Stimulated activated CD4-positive, alpha-beta T cell treated with anti-CD3 and anti-CD28 coated beads, Interleukin-4, amount 100 ng/mL, for 48 hours (primary cell): ENCODE measurements around the gene POLH.
A peak's percentile ranks its signal among the peaks of the same experiment; 100 is the strongest.
"Not testable (repeated sequence)": the region's sequence is repeated elsewhere in the genome, so short reads cannot be mapped to it uniquely, and the experiment has no call there.

Experiments
- DNase-seq, 2 donors: peaks; one replicate each; pipeline ENCODE4 v3.0.0-alpha.2; 2020; ENCODE audit warnings: low read depth in 2 of 2

The POLH gene

DNA sequence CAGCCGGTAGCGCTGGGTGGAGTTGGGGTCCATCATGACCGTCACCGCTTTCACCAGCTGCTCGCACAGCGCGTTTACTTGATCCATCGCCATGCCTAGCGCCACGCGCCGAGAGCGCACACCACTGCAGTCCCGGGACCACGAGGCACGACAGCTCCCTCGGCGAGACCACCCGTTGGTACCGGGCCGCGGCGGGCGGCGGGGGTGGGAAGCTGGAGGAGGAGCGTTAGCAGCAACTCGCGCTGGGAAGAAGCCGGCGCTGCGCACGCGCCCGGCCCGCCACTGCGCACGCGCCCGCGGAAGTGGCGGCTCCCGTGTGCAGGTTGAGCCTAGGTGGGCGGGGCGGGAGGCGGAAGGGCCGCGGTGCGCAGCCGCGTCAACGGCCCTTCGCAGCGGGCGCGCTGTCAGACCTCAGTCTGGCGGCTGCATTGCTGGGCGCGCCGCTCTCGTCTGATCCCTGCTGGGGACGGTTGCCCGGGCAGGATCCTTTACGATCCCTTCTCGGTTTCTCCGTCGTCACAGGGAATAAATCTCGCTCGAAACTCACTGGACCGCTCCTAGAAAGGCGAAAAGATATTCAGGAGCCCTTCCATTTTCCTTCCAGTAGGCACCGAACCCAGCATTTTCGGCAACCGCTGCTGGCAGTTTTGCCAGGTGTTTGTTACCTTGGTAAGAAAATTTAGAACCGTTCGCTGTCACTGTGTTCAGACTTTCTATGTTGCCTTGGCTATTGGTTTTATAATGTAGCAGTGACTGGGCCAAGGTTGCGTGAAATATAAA, at the start of gene POLH, which contains the start of gene XPO5:
TSS of gene POLH (plus strand) at position 414 of the 780 bp plus-strand sequence. CDS start 6,135 bp downstream, outside the sequence.
TSS of gene XPO5 (minus strand) at position 267 of the 780 bp plus-strand sequence. CDS start at position 93, 174 bp downstream.
- DNase-seq: peak; percentile 84 to 89

DNA sequence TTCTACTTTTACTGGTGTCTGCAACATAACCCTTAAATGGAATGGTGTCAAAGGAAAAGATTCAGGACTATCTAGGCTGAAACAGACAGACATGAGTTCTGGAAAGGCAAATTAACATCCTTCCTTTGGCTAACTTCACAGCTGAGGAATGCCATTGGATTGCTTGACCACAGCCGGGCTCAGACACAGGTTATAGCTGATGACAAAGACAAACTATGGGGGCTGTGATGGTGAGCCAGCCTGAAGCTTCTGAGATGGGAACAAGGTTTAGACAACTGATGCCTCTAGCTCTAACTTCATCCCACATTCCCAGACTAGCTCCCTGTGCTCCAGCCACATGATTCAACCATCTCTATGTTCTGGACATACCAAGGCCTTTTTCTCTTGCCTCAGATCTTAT, 43.8 kb upstream of the POLH start:
- DNase-seq: no peak

DNA sequence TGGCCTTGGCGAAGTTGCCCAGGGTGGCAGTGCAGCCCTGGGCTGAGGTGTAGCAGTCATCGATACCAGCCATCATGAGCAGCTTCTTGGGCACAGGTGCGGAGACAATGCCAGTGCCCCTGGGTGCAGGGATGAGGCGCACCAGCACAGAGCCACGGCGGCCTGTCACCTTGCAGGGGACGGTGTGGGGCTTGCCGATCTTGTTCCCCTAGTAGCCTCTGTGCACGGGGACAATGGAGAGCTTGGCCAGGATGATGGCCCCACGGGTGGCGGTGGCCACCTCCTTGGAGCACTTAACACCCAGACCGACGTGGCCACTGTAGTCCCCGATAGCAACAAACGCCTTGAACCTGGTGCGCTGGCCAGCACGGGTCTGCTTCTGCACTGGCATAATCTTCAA, 37.0 kb upstream of the POLH start:
- not testable (repeated sequence) for DNase-seq

DNA sequence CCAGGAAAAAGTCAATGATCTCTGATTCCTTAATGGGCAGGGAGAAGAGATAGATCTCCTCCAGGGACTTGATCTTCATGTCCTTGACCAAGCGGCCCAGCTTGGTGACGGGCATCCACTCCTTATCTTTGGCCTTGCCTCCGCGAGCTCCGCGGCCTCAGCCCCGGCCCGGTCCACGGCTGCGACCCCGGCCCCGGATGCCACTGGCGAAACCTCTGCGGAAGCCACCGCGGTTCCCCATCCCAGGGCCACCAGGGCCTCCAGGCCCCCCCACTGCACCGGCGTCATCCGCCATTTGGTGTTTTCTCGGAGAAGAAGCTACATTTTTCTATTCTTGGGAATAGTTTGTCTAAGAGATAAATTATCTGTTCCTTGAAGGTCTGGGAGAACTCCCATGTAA, 36.6 kb upstream of the POLH start:
- not testable (repeated sequence) for DNase-seq

DNA sequence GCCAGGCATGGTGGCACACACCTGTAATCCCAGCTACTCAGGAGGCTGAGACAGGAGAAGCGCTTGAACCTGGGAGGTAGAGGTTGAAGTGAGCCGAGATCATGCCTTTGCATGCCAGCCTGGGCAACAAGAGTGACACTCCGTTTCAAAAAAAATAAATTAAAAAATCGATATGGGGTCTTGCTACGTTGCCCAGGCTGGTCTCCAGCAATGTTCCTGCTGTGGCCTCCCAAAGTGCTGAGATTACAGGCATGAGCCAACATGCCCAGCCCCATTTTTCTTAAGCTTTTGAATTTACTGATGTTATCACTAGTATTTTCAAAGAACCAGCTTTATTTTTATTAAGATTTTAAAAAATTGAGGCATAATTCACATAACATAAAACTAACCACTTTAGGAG, 35.5 kb upstream of the POLH start:
- no peak for DNase-seq

DNA sequence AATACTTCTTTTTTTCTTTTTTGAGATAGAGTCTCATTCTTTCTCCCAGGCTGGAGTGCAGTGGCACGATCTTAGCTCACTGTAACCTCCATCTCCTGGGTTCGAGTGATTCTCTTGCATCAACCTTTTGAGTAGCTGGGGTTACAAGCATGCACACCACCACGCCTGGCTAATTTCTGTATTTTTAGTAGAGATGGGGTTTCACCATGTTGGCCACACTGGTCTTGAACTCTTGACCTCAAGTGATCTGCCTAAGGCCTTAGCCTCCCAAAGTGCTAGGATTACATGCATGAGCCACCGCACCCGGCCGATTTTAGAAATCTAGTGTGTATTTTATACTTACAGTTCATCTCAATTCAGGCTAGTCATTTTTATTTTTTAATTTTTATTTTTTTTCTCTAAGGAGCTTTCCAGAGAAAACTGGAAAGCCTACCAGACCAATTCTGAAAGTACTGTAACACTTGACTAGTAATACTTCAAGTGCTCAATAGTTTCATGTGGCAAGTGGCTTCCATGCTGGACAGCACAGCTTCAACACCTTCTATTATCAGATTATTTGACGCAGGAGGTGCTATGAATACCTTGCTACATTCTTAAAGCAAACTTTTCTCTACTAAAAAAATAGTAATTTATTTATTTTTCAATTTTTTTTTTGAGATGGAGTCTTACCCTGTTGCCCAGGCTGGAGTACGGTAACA, 34.1 kb upstream of the POLH start:
- no peak for DNase-seq

DNA sequence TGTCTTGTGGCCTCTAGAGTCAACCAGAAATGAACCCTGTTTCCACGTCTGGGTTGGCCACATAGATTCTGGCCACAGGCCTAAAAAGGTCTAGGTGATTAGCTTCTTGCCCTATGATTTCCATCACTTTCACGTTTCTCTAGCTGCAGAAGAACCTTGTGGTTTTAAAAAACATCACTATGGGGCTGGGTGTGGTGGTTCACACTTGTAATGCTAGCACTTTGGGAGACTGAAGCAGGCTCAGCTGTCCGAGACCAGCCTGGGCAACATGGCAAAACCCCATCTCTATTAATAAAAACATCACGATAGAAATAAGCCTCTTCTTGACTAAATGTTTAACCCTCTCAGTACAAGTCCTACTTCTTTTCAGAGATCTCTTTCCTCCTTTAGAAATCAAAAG, 31.5 kb upstream of the POLH start:
- no peak for DNase-seq

DNA sequence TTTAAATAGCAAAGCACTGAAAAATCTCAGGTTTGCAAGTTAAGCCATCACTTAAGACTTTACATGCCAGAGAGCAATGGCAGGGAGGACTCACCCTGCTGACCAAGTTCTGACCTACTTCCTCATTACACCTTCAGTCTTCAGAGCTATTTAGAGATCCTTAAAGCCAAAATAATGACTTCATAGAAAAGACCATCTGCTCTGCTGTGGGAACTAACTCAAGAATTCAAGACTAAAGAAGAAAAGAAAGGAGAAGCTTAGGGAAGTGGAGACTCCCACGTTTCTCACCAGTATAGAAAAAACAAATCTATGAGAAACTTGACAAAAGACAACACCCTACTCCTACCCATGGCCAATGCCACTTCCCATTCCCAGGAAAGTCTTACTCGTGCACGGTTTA, 28.8 kb upstream of the POLH start:
- no peak for DNase-seq

DNA sequence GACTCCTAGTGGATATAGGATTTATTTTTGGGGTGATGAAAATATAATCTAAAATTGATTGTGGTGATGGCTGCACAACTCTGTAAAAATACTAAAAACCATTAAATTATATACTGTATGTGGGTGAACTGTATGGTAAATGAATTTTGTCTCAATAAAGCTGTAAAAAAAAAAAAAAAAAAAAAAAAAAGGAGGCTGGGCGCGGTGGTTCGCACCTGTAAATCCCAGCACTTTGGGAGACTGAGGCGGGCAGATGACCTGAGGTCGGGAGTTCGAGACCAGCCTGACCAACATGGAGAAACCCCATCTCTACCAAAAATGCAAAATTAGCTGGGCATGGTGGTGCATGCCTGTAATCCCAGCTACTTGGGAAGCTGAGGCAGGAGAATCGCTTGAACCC, 18.4 kb upstream of the POLH start:
- DNase-seq: not testable (repeated sequence)

DNA sequence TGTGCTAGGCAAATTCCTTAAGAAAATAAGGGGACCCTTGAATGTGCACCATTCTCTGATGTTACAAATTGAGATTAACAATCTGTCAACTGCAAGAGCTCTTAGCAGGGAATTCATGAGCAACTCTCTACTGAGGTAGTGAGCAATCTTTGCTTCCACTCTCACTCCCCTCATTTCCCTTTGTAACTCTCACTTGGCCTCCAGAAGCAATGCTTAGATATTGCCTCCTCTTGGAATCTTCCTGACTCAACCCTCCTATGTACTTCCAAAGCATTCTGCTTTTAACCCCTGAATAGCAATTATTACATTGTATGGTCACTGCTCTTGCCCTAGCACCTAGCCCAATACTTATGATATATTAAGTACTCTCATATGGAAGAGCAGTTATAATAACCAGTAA, 16.7 kb upstream of the POLH start:
- no peak for DNase-seq

DNA sequence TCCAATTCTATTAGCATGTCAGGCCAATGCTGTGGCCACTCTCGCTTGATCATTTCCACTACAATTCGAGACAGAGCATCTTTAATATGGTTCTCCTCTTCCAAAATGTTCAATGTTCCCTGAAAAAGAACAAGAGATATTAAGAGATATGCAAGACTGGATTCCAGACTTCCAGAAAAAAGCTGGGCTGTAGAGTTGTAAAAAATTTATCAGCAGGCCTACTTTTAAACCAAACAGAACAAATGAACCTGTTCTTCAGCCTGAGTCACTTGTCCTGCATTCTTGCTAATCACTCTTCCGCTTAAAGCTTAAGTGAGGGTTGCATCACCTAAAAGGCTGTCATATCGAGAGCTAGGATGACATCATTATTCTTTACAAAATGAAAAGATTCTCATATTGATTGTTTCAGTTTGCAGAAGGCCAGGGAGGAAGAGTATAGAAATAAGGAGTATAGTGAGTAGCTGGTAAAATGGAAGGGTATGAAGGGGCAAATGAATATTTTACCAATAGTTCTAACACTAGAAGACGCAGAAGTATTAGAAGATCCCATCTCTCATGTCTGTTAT, 5.0 kb upstream of the POLH start:
- no peak for DNase-seq

DNA sequence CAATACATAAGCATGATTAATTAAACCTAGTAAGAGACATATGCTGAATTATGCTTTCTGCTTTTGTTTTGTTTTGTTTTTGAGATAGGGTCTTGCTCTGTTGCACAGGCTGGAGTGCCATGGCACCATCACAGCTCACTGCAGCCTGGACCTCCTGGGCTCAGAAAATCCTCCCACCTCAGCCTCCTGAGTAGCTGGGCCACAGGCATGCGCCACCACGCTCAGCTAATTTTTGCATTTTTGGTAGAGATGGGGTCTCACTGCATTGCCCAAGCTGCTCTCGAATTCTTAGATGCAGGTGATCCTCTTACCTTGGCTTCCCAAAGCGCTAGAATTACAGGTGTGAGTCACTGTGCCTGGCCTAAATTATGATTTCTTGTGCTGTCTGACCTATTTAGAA, 4.0 kb upstream of the POLH start:
- no peak for DNase-seq

DNA sequence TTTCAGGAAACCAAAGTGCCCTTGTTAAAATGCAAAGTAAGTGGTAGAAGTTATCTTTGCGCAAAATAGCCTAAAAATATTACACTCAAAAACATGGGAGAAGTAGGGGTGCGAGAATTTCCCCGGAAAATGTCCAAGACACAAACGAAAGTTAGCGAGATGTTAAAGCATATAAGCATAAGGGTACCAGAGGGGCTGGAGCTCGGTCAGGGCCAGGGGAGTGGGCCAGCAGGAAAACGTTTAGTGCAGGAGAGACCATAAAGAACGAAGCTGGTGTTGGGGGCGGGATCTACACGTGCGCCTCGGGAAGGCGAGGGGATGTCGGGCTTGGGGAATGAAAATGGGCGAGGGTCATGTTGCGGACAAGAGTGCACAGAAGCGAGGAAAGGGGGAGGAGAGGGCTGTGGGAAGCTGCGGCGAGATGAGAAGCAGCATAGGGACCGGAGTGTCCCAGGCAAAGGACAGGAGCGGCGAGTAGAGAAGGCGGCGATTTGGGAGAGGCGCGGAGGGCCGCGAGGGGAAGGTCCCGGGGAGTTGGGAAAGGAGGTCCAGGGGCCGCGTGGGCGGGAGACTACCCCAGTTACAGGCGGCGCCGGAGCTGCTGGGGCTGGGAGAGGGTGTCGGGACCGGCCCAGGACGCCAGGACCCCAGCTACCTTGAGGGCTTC, 747 bp upstream of the POLH start:
- peak; percentile 26 to 34 for DNase-seq

DNA sequence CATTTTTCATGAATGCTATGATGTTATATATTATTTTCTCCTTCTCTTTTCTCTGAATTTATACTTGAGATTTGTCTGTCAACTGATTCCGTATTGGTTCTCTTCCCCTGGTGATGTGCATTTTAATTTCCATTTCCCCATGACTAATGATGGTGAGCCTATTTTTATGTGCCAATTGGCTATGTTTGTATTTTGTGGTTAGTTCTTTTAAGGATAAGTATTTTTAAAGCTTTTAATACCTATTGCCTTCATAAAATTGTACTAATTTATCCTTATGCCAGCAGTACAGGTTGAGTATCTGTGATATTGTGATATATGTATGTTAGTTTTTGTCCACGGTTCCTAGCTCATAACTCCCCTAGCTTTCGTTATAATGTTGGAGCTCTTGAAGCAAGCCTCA, 2.8 kb downstream of the POLH start:
- no peak for DNase-seq

DNA sequence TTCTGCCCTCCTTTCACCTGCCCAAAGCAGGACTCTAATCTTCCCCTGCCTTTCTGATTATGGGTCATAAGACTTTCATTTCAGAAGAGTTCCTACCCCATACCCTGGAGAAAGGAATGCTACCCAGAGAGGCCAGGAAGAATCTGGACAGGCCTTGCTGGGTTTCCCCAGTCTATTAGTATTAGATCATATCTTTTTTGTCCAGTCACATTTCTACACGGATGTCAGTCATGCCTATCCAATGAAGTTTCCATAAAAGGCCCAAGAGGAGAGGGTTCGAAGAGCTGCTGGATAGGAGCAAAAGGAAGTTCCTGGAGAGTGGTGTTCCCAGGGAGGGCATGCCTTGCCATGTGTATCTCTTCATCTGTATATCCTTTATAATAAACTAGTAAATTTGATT, 3.2 kb downstream of the POLH start:
- no peak for DNase-seq

DNA sequence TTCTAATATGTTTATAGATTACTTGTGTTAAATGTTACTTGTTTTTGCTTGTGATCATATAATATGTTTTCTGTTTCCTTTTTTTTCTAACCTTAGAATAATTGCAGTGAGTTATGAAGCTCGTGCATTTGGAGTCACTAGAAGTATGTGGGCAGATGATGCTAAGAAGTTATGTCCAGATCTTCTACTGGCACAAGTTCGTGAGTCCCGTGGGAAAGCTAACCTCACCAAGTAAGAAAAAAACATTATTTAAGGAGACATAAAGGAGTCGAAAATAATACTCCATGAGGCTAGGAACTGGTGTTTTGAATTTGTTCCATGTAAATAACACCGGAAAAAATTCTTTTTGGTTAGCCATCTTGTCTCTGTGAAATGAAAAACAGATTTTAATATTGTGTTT, 6.9 kb downstream of the POLH start:
- DNase-seq: no peak

DNA sequence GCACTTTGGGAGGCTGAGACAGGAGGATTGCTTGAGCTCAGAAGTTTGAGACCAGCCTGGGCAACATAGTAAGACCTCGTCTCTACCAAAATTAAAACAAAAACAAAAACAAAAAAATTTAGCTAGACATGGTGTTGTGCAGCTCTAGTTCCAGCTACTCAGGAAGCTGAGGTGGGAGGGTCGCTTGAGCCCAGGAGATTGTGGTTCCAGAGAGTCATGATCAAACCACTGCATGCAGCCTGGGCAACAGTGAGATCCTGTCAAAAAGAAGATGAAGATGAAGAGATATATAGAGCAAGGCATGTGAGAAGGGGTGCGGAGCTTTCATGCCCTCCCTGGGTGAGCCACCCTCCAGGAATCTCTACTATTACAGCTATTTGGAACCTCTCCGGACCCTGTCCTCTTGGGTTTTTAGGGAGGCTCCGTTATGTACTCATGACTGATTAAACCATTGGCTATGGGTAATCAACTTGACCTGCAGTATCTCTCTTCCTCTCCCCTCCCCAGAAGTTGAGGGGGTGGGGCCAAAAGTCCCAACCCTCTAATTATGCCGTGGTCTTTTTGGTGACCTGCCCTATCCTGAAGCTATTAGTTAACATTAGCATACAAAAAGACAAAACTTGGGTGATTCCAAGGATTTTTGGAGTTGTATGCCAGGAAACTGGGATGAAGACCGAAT, 9.0 kb downstream of the POLH start:
- DNase-seq: no peak

DNA sequence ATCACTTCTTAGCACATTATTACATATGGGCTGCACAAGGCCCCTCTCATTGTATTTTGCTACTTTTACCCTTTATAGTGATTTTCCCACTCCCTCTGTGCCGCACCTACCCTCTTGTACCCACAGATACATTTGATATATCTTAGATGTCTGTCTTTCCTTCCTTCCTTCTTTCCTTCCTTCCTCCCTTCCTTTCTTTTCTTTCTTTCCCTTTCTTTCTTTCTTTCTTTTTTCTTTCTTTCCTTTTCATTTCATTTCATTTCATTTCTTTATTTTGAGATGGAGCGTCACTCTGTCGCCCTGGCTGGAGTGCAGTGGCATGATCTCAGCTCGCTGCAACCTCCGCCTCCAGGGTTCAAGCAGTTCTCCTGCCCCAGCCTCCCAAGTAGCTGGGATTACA, 12.2 kb downstream of the POLH start:
- DNase-seq: no peak

DNA sequence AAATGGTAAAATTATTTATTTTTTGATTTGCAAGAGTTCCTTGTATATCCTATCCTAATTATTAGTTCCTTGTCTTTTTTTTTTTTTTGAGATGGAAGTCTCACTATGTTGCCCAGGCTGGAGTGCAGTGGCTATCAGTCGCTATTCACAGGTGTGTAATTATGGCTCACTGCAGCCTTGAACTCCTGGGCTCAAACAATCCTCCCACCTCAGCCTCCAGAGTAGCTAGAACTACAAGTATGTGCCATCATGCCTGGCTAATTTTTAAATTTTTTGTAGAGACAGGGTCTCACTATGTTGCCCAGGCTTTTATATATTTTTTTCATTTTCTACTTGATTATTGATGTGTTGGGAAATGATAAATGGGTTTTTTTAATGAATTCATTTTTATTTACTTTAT, 13.6 kb downstream of the POLH start:
- not testable (repeated sequence) for DNase-seq

DNA sequence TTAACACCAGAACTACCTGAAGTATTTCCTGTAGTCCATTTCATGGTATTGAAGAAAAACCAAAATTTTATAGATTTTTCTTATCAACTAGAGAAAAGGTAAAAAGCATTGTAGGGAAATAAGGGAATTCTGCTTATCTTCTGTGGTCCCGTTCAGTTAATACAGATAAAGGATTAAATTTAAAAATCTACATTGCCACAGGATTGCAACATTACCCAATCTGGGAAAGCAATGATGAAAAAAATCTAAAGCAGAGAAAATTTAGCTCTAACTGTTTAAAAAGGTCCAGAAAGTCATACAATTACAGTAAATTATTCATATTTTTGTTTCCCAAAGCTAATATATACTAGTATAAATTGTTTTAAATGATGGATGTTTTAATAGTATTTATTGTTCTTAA, 18.0 kb downstream of the POLH start:
- DNase-seq: no peak

DNA sequence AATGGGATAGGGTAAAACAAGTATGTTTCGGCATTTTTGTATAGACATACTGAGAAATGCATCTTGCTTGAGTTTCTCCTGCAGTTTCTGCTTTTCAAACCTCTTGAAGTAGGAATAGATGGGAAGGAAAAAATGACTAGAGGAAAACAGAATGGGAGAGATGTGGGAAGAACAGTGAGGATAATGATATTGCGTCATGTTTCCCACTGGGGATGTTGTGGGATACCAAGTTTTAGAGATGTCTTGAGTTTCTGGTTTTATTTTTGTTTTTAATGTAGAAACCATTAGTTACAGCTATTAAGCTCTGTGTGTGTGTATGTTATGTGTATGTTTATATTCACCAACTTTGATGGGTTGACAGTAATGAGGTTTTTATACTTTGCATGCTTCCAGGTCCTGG, 24.6 kb downstream of the POLH start:
- DNase-seq: no peak

DNA sequence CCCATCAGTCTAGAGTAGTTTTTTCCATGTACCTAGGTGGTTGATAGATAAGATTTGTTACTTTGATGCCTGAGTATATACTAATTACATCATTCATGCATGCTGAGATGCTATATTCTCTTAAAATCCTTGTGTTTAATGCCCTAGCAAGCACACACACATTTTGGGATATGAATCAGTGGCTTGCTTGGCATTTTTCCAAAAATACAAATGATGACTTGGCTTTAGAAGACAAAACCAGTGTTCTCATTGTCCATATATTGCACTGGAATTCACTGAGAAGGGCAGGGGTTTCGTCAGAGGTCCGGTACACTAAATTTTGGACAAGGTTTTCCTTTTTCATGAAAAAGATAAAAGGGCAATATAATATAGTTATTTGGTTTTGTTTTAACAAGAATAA, 28.2 kb downstream of the POLH start:
- DNase-seq: no peak
